Bronchial epithelial cell (primary cell): ENCODE data around the gene EDDM13. TPM values are rescaled to one million over a fixed set of nuclear protein-coding genes. Genes with fewer than 3 reads are reported as not detected.

ENCODE experiments used
- DNase-seq: peaks from one replicate; pipeline ENCODE4 v3.0.0-alpha.2; 2010; ENCODE audit warnings: low read depth
- FAIRE-seq: peaks from 2 replicates; lab custom pipeline; 2011; peaks lifted over from hg19 to GRCh38; lab: Jason Lieb, UNC
- H3K27me3 ChIP-seq: 2 replicates; pipeline ENCODE4 v1.5.1; 2011; ENCODE audit warnings: low read length; ENCODE audit not compliant: control insufficient read depth, insufficient read depth
- H3K36me3 ChIP-seq: 2 replicates; pipeline ENCODE4 v1.5.1; 2011; ENCODE audit warnings: low read length; ENCODE audit not compliant: control insufficient read depth, insufficient read depth
- H3K4me3 ChIP-seq: 2 replicates; pipeline ENCODE4 v1.5.1; 2011; ENCODE audit warnings: mild to moderate bottlenecking, low read depth, low read length, control low read depth
- CTCF ChIP-seq: IDR thresholded peaks from 2 replicates; pipeline ENCODE4 v1.5.1; 2011; ENCODE audit warnings: mild to moderate bottlenecking, moderate library complexity, low read length, control low read depth, inconsistent platforms; ENCODE audit not compliant: insufficient read depth, severe bottlenecking
- total RNA-seq: library from RNA; depleted of rRNA; stranded (reverse); fragments of >200 nt; gene quantifications from 2 replicates; pipeline ENCODE4 v1.2.1, GENCODE V29; 2014

The EDDM13 gene
- total RNA-seq, 1 donor from 2014 or later, result not detected

DNA sequence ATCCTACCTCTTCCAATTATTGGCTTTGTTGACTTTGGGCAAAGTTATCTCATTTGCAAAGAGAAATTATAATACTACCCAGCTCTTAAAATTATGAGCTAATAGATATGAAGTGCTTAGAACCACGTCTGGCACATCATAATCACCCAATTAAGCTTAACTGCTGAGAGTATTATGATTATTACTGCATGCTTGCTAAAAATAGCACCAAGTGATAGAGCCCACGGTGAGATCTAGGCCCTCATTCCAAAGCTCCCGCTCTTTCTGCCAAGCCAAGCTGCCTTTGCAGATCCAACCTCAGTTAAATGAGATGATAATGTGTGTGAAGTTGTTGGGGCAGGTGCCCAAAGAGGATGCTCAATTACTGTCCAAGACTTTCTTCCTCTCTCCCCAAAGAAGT is 6.5 kb upstream of the EDDM13 start:
- H3K4me3 ChIP-seq, result no peak overlapping the region
- no peaks in the 10 kb centered on the region for H3K36me3 ChIP-seq
- DNase-seq, result no peak
- H3K27me3 ChIP-seq, result no peaks in the 10 kb centered on the region
- TF ChIP-seq CTCF, result no peak
- FAIRE-seq, result no peak

GRCh38 chr19:56269348-56269747 is 3.2 kb upstream of the EDDM13 start:
- no peaks in the 10 kb centered on the region for H3K36me3 ChIP-seq
- FAIRE-seq (no peak), DNase-seq (no peak)
- no peaks in the 10 kb centered on the region for H3K27me3 ChIP-seq
- no peak overlapping the region for H3K4me3 ChIP-seq
- TF ChIP-seq CTCF, result no peak

- Histone ChIP-seq H3K36me3 (no peaks in the 10 kb centered on the region), H3K27me3 (no peaks in the 10 kb centered on the region), H3K4me3 (no peak overlapping the region)
- TF ChIP-seq CTCF, result no peak
- DNase-seq, result no peak
- no peak for FAIRE-seq
Measured at GRCh38 chr19:56270676-56271075, 1.9 kb upstream of the EDDM13 start.

GRCh38 chr19:56271151-56271550 is 1.4 kb upstream of the EDDM13 start:
- FAIRE-seq, result no peak

GRCh38 chr19:56273563-56274117 is 1.1 kb downstream of the EDDM13 start:
- Histone ChIP-seq H3K36me3 (no peaks in the 10 kb centered on the region), H3K4me3 (no peak overlapping the region), H3K27me3 (no peaks in the 10 kb centered on the region)
- DNase-seq (peak; percentile 63), FAIRE-seq (no peak)
- TF ChIP-seq CTCF, result no peak

More at GRCh38 chr19:56271151-56271550, 1.4 kb upstream of the EDDM13 start:
- no peaks in the 10 kb centered on the region for H3K27me3 ChIP-seq
- no peak for DNase-seq
- H3K4me3 ChIP-seq, result no peak overlapping the region
- no peak for TF ChIP-seq CTCF
- no peaks in the 10 kb centered on the region for H3K36me3 ChIP-seq

DNA sequence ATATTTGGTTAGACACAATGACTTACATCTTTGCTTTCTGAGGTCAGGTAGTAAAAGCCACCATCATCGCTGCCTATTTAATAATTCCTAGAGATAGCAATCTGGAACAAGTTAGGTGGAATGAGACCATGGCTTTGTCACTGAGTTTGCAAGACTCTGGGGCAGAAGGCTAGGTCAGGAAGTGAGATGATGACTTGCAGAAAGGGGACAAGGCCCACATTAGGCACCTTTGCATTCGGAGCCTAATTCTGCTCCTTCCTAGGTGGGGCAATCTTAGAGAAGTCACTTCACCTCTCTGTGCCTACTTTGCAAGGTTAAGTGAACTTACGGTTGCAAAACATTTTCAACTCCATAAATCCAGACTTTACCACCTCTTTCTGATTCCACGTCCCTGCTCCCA is 10.3 kb downstream of the EDDM13 start:
- Histone ChIP-seq H3K4me3 (no peak overlapping the region), H3K27me3 (no peaks in the 10 kb centered on the region), H3K36me3 (no peaks in the 10 kb centered on the region)
- FAIRE-seq (no peak), DNase-seq (no peak)
- no peak for TF ChIP-seq CTCF
